ENCODE measurements around the gene TUBGCP3.
"Not testable (repeated sequence)": the region's sequence is repeated elsewhere in the genome, so short reads cannot be mapped to it uniquely, and the experiment has no call there.

The TUBGCP3 gene

DNA sequence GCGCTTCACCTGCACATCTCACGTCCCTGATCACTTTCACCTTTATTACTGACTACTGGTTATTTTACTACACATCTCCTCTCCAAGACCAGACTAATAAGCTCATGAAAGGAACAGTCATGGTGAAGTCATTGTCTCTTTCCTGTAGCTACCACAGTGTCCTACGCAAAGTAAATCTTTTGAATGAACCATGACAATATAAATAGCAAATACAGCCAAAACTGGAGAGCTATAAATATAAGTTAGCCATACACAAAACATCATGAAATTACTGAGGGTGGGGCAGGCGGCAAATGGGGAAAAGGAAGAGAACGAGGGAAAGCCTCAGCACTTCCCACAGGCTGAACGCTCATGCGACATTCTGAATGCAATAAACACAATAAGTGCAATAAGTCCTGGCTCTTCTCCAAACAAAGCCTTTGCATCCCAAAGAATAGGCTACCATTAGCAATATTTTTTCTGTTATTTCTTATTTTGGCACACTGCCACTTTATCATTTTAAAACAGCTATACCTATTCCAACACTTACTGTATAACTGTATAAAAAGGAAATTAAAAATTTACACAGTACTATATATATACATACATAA, 62.5 kb downstream of the TUBGCP3 start:
- no peak for DNase-seq

GRCh38 chr13:112522578-112522977, 65.4 kb downstream of the TUBGCP3 start:
- no peak for DNase-seq

GRCh38 chr13:112521073-112521685, 66.8 kb downstream of the TUBGCP3 start:
- DNase-seq, result no peak

- no peak for DNase-seq
Measured at GRCh38 chr13:112519517-112520060, 68.4 kb downstream of the TUBGCP3 start.

- DNase-seq, result no peak
Measured at GRCh38 chr13:112516218-112516617, 71.7 kb downstream of the TUBGCP3 start.

GRCh38 chr13:112513761-112514160, 74.2 kb downstream of the TUBGCP3 start:
- DNase-seq, result no peak

DNA sequence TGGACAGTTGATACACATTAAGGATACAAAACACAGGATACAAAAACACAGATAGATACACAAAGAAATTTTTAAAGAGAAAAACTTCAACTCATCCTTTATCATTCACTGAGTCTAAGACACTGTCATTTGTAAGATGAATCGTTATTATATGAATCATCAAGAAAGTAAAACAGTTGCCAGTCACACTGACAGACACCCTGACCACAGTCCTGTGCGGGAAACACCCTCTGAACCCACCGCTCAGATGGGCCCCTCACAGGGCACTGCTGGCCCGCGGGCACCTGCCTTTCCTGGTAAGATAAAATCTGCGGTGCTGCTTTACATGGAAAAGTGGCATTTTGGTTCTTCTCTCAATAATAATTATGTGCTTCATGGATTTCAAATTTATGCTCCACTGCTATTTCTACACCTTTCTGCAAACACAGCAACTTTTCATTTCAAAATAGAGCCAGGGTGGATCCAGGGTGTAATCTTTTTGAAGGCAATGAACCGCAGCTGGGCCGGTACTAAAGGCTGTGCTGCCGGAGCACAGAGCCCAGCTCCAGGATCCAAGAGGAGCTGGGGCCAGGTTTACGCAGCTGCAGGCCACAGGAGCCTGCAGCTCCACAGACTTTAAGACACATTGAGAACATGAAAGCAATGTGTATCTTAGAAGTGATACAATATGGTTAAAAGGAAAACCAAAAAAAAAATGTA, 76.8 kb downstream of the TUBGCP3 start:
- DNase-seq, result no peak

DNA sequence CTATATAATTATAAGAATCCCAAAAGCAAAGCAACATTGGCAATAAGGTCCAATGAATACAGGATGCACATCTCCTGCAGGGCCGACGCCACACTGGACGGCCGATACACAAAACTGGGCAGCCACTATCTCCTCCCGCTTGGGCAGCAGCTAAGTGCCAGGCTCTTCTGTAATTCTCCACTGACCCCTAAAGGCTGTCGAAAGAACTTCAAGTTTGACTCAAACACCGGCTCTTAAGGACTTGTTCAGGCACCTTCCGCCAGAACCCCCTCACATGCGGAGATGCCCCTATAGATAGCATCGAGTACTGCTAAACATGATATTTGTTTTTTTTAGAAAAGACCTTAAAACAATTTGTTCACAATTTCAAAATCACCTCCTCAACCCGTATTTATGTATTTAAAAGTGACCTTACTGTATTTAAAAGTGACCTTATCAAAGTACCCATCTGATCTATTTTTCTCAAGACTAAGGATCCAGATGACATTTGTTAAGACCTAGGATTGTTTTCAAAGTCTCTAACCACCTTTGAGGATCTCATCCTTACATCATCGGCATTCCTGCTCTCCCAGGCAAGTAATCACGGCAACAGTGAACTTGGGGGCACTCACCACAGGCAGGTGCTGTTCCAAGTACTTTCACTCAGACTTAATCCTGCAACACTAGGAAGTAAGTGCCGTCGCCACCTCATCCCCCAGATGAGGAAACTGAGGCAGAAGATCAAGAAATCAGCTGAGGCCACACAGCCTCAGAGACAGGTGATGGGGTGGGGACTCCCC, 77.8 kb downstream of the TUBGCP3 start:
- peak; percentile 80 for DNase-seq

DNA sequence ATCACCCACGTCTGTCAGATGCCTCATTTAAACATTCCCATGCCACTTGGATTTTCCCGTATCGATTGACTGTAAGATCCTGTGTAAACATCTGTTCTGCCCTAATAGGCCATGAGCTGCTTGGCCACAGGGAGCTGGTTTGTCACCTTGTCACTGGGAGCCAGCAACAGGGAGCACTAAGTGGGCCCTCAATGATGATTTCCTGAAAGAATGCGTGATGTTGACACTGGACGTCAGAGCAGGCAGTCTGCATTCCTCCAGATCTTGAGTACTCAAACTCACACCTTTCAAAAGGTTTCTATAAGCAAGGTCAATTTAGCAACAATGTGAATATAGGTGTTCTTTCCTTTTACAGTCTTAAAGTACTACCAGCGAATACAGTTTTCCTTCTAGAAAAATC, 78.8 kb downstream of the TUBGCP3 start:
- no peak for DNase-seq

- DNase-seq, result no peak
Measured at GRCh38 chr13:112506046-112506445, 81.9 kb downstream of the TUBGCP3 start.

DNA sequence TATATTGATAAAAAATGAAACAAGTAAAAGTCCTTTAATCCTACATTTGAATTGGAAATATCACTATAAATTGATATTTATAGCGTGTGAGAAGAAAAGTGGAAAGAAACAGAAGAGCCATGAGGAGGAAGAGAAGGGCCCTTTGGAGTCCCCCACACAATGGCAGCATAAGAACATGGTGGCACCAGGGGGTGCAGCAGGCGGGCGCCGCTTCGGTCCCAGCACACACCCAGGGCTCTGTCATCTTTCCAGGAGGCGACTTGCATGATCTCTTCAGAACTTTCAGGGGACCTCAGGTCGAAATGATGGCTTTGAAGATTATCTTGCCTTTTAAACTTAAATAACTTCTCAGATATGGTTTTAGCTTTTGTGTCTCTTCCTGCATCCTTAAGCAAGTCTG, 91.8 kb downstream of the TUBGCP3 start:
- DNase-seq, result no peak

- DNase-seq, result no peak
Measured at GRCh38 chr13:112495465-112495864, 92.5 kb downstream of the TUBGCP3 start.

GRCh38 chr13:112489199-112489598, 98.8 kb downstream of the TUBGCP3 start:
- DNase-seq, result no peak

DNA sequence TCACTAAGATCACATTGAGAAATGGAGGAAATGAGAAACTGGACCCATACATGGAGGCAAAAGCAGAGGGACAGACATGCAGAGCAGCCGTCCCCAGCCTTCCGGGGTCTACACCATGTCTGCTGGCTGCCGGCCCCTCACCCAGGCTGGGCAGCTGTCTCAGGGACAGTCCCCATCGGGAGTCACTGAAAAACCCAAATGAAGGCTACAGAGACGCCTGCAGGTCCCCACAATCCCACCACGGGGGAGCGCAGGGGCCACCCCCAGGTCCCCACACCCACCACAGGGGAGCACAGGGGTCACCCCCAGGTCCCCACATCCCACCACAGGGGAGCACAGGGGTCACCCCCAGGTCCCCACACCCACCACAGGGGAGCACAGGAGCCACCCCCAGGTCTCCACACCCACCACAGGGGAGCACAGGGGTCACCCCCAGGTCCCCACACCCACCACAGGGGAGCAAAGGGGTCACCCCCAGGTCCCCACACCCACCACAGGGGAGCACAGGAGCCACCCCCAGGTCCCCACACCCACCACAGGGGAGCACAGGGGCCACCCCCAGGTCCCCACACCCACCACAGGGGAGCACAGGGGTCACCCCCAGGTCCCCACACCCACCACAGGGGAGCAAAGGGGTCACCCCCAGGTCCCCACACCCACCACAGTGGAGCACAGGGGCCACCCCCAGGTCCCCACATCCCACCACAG, 99.5 kb downstream of the TUBGCP3 start:
- not testable (repeated sequence) for DNase-seq

- DNase-seq, result no peak
Measured at GRCh38 chr13:112487127-112487517, 100.8 kb downstream of the TUBGCP3 start.

- no peak for DNase-seq
Measured at GRCh38 chr13:112486386-112487126, 101.4 kb downstream of the TUBGCP3 start.

GRCh38 chr13:112485814-112486213, 102.1 kb downstream of the TUBGCP3 start:
- DNase-seq, result not testable (repeated sequence)

DNA sequence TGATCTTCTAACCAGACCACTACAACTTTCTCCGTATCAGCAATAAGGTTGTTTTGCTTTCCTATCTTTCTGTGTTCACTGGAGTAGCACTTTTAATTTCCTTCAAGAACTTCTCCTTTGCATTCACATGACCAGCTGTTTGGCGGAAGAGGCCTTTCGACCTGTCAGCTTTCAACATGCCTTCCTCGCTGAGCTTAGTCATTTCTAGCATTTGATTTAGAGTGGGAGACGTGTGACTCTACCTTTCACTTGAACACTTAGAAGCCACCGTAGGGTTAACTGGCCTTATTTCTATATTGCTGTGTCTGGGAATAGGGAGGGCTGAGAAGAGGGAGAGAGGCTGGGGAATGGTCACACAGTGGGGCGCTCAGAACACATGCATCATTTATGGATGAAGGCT, 104.7 kb downstream of the TUBGCP3 start:
- DNase-seq, result no peak

DNA sequence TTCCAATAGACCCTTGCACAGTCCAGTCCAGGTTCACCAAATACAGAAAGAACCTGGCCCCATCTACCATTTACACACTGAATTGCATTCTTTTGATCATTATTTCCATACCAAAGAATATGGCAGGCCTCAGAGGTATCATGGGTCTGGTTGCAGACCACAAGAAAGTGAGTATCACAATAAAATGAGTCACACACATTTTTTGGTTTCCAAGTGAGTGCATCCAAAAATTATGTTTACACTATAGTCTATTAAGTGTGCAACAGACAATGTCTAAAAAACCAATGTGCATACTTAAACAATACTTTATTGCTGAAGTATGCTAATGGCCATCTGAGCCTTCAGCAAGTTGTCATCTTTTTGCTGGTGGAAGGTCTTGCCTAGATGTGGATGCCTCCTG, 106.5 kb downstream of the TUBGCP3 start:
- DNase-seq, result no peak

DNA sequence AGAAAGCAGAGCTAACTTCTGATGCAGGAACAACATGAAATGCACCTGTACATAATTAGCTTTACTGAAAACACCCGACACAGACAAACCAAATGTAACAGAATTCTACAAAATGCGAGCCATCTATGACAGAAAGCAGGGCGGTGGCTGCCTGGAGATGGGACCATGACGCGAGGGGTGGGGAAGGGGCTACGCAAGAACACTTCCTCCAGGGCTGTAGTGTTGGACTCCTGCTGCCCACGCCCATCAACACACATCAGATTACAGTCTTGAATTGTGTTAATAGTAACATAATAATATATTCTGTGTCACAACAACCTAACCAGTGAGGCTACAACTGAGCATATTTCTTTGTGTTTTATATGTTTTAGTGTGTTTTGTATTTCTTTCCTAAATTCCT, 108.6 kb downstream of the TUBGCP3 start:
- DNase-seq, result no peak

DNA sequence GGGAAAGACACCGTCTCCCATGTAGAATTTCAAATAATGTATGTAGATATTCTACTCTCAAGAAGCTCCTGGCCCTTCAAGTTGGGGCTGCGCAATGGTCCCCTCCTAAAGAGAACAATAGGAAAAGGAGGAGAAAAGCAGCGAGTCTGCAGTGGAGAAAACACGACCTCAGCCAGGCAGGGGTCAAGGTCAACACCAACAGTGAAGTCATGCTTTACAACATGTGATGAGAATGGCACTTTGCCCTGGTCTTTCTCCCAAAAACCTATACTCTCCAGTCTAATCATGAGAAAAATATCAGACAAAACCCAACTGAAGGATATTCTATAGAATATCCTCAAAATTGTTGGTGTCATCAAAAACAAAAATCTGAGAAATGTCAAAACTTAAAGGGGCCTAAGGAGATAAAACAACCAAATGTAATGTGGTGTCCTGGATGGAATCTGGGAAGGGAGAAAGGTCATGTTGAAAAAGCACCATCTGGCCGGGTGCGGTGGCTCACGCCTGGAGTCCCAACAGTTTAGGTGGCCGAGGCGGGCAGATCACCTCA, 110.8 kb downstream of the TUBGCP3 start:
- DNase-seq, result no peak

DNA sequence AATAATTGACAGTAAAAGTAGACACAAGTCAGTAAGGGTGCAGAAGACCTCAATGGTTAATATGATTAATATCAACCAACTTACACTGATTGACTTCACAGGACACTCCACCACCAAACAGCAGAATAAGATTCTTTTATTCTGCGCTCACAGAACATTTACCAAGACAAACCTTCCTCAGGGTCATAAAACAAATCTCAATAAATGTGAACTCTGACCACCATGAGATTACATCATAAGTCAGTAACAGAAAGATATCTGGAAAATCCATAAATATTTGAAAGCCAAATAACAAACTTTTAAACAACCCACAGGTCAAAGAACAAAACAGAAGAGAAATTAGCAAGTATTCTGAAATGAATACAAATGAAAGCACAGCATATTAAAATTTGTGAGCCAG, 112.1 kb downstream of the TUBGCP3 start:
- no peak for DNase-seq
